ENCODE measurements around the gene PALS1.

- TF ChIP-seq CTCF (IDR thresholded peaks at IDR 0.05; ENCODE audit: insufficient read depth, low read length, poor library complexity, severe bottlenecking) (no peak), EZH2phosphoT487 (conservative IDR thresholded peaks at IDR 0.05; ENCODE audit: low read length) (no peak)
Observed at GRCh38 chr14:67232066-67232465, 9.2 kb upstream of the PALS1 start.

All from SU-DHL-6 (cell line).